Measurements from ENCODE around the gene CELF2.

GRCh38 chr10:11167233-11167966, 149.7 kb downstream of the CELF2 start:
- TF ChIP-seq CTCF (IDR thresholded peaks at IDR 0.05) (no peak), POLR2AphosphoS5 (IDR thresholded peaks at IDR 0.05) (no peak)

All from suprapubic skin (tissue), 3 donors.